Stimulated activated CD8-positive, alpha-beta memory T cell treated with anti-CD3 and anti-CD28 coated beads, Interleukin-12 subunit alpha, Interleukin-12 subunit beta, amount 100 ng/mL, for 1 hour (primary cell): ENCODE data around the gene TMED3.

Experiments
- DNase-seq: peaks from one replicate; pipeline ENCODE4 v3.0.0-alpha.2; 2020; ENCODE audit warnings: low read depth

The TMED3 gene

DNA sequence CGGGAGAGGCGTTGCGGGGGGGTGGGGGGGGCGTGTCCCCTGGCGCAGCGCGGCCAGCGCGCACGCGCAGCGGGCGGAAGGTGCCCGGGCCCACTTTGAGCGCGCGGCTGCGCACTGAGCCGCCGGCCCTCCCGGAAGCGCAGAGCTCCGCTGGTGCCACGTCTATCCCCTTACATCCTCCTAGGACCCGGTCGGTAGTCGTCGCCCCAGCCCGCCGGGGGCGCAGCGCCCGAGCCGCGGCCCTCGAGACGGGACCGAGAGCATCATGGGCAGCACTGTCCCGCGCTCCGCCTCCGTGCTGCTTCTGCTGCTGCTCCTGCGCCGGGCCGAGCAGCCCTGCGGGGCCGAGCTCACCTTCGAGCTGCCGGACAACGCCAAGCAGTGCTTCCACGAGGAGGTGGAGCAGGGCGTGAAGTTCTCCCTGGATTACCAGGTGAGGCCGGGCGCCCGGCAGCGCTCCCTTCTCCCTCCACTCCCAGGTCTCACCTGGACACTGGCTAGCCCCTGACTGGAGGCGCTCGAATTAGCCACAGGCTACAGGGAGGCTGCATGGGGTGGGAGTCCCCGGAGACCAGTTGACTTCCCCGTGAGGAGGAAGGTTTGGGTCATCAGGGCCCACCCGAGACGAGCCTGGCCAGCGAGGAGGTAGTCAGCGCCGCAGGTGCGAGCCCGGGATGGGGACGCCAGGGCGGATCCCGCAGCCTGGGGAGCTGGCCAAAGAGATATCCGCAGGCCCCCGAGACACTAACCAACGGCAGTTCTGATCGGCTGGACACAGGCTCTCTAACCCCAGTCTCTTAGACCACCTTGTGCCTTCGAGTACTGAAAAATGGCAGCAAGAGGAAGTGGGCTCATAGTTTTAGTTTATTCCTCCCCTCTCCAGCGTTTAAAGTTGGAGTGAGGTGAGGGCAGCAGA is at the start of gene TMED3:
TMED3 (plus strand) TSS at position 128 of the 916 bp plus-strand sequence; CDS start at position 266, 138 bp downstream.
- DNase-seq: peak; percentile 60

DNA sequence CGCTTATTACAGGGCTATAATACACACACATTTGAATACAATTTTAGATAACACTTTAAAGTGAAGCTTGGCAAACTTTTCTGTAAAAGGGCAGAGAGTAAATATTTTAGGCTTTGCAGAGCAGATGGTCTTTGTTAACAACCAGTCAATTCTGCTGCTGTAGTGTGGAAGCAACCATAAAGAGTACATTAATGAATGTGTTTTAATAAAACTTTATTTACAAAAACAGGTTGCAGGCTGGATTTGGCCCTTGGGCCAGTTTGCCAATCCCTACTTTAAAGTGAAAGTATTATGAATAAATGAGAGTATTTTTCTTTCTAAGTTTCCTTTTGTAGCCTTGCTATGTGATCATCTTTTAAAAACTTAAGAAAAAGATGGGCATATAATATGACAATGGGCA is 49.1 kb upstream of the TMED3 start:
- no peak for DNase-seq

DNA sequence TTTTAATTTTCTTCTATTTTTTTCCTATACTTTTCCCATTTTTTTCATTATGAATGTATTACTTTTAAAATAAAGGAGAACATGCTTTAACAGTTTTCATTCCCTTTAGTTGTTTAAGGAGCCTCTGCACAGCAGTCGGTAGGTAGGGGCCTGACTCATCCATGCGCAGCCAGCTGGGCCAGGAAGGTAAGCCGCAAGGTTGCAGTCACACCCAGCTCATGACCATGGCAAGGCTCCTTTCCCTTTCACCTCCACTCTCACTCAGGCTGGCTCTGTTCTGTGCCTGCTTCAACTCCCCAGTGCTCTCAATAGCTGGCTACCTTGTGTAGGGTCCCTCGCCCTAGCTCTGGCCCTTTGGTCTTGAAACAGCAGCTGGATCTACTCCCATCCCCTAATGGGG is 45.7 kb upstream of the TMED3 start:
- DNase-seq: no peak

DNA sequence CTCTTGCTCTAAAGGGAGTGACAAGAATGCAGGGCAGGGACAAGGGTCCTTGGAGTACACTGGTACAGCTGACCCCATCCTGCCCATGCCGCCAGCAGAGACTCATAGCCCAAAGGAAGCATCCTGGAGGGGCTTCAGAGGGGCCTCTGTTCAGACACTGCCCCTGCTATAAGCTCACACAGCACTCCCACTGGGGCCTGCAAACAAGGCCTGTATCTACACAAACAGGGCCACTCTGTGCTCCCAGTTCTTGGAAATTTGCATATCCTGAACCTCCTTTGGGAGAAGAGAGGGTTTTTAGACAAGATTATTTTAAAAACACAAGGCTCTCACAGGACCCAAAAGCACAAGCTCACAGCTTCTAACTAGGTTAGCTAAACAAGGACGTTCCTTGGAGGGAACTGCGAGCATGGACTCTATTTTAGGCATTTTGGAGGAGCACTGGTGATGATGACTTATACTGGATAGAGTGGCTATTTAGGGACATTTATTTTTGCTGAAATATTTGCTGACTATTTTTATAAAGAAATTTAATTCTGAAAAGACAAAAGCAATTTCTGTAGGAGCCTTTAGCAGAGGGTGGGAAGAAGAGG is 44.8 kb upstream of the TMED3 start:
- no peak for DNase-seq

DNA sequence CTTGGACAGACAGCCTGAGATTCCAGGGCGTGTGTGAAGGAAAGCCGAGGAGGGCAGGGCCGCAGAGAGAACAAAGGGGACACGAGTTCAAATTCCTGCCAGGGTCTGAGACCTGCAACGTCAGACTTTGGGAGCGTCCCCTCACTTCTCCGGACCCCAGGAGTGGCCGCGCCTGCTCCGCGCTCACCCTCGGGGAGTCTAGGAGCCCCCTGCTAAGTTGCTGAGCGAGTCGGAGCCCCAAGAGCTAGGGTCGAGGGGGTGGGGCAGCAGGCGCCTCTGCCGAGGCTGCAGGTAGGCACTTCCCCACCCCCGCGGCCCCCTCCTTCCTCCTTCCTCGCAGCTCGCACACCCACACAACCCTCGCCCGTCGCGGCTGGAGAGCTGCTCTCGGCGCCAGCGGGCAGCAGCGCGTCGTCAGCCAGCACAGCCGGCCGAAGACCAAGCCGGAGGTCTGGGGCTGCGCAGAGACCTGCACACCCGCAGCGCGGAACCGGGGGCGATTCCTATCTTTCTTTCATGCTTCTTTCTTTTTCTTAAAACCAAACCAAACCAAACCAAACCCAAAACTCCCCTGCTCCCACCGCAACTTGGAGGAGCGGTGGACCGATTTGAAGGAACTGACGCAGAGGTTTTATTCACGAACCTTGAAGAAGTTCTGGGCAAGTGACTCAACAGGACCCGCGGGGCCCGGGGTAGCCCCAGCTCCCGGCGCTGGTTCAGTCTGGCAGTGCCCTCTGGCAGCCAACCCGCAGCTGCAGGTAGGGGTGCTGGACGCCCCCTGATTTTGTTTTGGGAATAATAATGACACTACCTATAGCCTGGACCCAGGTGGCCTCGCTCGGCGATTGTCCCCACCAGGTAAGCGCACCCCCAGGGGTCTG is 28.3 kb upstream of the TMED3 start, which contains the start of gene ANKRD34C:
ANKRD34C (plus strand) TSS at position 352 of the 881 bp plus-strand sequence. CDS start 10,563 bp downstream, outside the sequence.
- DNase-seq: no peak

DNA sequence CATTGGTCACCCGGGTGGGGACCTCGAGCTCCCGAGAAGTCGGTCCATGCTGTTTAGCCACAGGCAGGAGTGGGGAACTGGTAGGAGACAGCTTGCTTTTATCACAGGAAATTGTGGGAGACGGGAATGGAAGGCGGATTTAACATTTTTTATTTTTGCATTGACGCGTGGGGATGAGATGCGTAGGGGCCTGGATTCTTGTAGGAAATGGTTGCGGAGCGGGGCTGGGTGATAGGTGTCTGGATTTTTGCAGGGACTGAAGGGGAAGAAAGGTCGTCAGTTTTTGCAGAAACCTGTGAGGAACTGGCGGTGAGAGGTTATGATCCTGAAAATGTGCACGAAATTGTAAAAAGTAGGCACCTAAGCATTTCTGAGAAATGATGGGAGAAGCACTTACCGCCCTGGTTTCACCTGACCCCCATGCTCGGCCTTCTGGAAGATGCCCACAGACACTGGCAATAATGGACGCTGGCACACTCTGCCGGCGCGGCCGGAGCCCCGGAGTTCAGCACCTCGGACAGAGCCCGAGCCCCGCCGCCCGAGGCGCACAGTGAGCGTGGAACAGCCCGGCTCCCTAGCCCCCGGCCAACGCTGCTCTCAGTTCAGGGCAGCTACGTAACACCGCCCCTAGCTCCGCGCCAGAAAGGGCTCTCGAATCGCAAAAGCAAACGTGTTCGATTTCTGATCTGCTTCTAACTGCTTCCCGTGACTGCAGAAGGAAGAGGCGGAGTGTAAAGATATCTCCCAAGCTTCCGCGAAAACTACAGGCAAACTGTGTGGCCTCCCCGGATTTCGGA is 27.5 kb upstream of the TMED3 start:
- no peak for DNase-seq

DNA sequence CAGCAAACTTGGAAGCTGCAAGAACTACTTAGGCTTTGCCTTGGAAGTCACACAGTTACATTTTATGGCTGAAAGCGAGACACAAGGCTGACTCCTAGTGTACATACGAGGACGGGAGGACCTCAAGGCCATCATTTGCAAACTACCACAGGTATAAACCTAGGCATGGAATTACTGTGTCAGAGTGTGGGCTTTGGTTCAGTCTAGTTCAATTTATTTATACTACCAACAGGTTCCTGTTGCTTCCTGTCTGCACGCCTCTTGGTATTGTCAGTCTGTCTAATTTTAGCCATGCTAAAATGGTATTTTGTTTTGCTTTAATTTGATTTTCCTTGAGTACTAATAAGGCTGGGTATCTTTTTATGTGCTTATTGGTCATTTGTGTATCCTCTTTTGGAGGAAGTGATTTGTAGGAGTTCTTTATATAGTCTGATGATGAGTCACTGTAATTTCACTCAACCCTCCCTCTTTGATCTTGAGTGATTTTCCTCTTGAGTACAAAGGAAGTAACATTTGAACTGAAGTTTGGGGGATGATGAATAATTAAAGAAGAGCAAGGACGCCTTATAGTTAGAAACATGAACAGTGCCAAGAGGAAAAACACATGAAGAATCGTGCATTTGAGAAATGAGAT is 20.2 kb upstream of the TMED3 start:
- no peak for DNase-seq

DNA sequence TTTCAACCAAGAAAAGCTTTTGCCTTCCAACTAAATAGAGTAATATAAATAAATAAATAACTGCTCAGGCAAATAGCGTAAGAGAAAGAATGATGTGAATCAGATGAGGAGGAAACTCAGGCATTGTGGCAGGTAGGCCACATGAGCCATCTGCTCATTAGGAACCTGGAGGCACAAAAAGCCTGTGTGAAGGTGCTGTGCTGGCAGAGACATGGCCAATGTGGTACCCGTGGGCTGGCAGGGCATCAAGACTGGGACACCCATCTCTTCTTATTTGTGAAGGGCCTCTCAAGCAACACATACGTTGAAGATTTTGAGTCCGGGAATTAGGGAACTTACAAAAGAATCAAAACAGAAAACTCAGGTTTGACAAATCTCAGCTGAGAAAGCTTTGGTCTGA is 18.9 kb upstream of the TMED3 start:
- no peak for DNase-seq

DNA sequence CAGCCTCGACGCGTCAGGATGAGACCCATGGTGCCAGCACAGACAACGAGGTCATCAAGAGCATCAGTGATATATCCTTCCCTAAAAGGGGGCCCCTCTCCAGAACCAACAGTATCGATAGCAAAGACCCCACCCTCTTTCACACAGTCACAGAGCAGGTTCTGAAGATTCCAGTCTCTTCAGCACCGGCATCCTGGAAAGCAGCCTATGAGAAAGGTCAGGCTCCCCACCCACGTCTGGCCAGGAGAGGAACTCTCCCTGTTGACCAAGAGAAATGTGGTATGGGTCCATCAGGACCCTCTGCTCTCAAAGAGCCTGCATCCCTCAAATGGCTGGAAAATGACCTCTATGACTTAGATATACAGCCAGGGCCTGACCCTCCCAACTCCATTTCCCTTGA is 16.8 kb upstream of the TMED3 start:
- no peak for DNase-seq

DNA sequence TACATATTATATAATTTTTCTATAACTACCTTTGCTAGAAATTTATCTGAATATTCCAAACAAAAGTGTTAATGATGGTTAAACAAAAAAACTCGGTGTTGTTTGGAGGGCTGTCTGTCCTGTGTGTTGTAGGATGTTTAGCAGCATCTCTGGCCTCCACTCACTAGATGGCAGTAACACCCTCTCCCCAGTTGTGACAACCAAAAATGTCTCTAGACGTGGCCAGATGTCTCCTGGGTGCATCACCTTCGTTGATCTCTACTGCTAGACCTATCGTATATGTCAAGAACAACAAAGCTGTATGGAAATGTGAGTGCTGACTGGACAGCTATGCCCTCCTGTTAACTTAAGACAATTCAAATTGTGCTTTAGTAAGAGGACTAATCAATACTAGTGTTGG is 14.3 kb upstream of the TMED3 start:
- DNase-seq: no peak

DNA sequence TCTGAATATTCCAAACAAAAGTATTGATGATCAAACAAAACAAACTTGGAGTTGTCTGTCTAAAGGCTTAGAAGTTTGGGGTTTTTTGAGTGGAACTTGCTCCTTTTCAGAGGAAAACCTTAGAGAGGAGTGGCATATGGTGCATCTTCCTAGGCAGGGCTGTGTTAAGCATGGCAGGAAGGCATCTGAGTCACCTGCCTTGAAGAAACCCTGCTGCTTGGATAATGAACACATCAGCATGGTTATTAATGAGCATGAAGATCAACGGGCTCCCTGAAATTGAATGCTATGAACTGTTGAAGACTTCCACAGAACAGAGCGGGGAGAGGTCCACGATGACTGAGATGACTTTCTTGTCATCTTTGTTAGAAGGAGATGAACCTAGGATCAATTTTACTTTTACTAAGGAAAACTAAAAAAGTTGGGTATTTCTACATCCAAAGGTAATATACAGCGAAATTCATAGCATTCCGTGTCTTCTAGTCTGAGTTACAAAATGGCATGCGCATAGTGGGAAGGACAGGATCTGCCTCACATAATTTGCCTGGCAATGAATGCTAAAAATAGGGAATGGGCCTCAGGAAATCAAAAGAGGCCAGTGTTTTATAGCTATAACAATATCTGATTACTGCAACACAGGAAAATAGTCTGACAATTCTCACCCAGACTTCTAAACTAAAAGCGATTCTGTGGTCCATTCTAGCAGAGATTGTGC is 11.6 kb upstream of the TMED3 start:
- no peak for DNase-seq

DNA sequence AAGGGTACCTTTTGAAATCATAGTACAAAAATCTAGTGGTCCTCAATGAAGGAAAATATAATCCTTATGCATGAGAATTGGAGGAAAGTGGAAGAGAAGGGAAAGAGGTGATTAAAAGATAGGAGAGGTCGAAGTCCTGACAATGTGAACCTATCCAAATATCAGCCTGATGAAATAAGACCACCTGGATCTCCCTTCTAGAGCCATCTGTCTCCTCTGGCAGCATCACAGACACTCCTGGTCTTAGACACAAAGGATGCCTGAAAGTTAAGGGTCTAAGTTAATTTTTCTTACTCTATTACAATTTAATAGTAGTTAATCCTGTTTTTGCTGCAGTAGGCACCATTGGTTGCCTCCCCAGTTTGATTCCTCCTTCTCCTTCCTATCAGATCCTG is 11.1 kb upstream of the TMED3 start:
- no peak for DNase-seq

DNA sequence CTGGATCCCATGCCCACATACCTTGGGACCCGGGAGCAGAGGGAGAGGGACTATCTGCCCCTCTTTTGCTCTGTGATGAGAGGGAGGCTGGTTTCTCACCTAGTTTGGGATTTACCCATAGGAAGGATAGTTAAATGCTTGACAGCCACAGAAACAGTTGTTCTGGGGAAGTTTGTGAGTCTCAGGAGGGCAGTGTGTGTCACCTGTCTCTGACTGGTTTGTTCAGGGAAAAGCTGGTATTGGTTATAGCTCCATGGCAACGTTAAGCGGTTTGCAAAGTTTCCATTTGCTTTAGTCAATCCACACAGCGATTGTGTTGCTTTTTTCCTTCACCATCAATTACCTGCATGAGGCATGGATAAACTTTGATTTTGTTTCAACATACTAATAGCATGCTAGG is 3.7 kb upstream of the TMED3 start:
- DNase-seq: no peak

DNA sequence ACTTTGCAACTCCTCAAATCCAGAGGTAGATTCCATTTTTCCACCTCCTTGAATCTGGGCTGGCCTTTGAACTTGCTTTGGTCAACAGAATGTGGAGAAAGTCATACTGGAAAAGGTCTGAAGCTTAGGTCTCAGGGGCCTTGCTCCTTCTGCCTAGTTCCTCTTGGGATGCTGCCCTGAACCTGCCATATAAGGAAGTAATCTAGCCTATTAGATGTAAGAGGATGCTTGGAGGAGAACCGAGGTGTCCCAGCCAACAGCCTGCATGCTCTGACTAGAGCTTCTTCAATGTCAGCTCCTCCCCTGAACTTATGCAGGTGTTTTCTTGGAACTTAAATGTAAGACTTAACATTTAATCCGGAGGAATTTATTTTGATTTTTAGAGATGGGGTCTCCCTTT is 2.0 kb upstream of the TMED3 start:
- DNase-seq: no peak

DNA sequence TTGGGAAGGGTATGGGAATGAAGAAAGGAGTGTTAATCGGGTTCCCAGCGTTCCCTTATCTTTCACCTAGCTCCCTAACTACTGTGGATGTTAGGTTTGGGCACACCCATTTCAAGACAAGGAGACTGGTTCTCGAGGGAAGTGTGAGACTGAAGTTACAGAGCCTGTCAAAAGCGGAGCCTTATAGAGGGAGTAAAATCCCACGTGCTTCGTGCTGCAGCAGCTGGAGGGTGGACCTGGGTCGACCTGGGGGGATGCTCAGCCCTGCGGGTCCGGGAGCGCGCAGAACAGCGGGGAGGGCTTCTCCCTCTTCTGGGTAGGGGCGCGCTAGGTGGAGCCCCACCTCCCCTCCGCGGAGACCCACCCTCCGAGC is 314 bp upstream of the TMED3 start:
- DNase-seq: no peak

DNA sequence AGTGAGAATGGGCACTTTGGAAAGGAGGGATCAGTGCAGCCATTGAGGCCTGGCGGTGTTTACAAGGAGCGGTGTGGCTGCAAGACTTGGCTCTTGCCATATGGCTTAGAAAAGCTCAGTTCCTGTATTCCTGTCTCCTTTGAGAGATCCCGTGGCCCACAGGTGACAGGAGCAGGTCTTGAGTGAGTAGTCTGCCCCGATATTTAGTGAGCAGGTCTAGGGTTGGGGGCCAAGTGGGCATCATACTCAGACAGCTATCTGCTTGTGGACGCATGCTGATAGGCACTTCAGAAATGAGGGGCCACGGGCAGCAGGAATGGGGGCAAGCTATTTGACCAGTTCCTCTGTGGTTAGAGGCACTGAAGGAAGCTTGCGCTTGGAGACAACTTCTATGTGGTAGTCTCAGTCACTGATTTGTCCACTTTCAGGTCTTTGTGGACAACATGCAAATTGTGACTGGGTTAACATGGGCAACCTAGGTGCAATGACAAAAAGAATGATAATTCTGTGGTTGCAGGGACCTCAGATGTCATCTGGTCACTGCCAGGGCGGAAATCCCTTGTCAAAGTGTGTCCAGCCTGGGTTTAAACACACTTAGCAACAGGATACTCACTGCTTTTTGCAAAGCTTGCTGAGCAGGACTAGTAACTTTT is 1.1 kb downstream of the TMED3 start:
- DNase-seq: no peak

DNA sequence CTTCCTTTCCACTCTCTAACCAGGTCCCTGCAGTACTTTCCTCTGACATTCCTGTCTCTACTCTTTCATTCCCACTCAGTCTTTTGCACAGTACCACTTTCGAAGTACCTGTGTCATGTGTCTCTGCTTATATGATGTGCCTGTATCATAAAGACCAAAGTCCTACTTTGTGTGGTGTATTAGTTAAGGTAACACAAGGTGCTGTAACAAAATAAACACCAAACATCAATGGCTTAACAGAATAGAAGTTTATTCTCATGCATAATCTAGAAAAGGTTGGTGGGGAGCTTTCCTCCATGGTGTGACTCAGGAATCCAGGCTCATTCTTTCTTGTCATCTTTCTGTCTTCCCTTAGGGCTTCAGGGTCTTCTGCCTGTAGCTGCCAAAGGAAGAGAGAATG is 3.3 kb downstream of the TMED3 start:
- no peak for DNase-seq

DNA sequence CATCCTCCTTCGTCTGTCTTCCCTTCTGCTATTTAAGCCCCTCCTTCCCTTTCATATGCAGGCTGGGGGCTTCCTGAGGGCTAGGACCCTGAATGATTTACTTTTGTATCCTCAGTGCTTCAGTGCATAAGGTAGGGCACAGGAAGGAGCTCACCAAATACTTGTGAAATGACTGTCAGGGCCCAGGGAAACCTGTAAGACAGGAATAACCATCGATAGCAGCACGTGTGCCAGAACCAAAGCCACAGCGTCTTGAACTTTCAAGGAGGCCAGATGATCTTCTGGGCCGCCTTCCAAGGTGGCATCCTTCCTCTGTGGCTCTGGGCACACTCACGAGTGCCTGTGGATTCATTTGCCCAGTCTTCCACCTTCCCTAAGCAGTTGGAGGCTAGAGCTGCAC is 3.9 kb downstream of the TMED3 start:
- no peak for DNase-seq

DNA sequence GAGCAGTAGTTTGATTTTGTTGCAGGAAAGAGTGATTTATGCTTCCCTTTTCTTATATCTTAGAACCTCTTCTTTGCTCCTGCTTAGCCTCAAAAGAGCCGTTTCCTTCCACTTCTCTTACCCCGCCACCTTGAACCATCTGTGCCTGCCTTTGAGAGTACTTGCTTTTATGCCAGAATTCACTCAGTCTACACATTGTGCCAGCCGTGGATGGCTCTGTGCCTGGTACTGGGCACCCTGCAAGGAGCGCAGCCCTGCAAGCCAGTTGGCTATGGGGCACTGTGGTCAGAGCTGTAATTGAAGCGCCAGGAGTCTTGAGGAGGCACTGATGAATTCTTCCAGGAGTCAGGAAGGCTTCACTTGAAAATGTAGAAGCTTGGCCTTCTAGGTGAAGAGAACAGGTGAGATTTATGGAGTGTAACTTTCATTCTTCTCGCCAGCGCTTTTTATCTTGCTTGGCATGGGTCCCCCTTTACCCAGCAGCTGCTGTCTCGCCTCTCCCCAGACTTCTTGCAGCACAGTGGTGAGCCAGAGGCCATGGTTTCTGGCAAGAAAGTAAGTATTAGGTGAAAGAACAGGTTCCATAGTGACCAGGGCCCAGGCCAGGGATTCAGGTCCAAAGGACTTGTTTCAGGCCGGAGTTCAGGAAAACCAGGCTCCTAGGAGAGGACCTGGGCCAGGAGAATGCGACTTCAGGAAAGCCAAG is 4.9 kb downstream of the TMED3 start:
- no peak for DNase-seq
